Kidney tubule cell (primary cell): ENCODE measurements around the gene EIF4A3.
"Not testable (repeated sequence)": the region's sequence is repeated elsewhere in the genome, so short reads cannot be mapped to it uniquely, and the experiment has no call there.

Source experiments
- DNase-seq: peaks from one replicate; pipeline ENCODE4 v3.0.0-alpha.2; 2018; ENCODE audit warnings: low spot score

The EIF4A3 gene

GRCh38 chr17:80101011-80101945 lies 45.6 kb downstream of the EIF4A3 start, which contains the start of gene GAA:
GAA (plus strand) TSS chr17:80101581; CDS start chr17:80104587, 3,006 bp downstream.
- peak; percentile 86 for DNase-seq

GRCh38 chr17:80100035-80100323 lies 46.9 kb downstream of the EIF4A3 start:
- DNase-seq = no peak

- no peak for DNase-seq
Observed at GRCh38 chr17:80099291-80100034, 47.5 kb downstream of the EIF4A3 start.

- DNase-seq = no peak
Observed at GRCh38 chr17:80097844-80098691, 48.9 kb downstream of the EIF4A3 start.

- no peak for DNase-seq
Observed at GRCh38 chr17:80097127-80097621, 49.8 kb downstream of the EIF4A3 start.

- DNase-seq = no peak
Observed at GRCh38 chr17:80096561-80097021, 50.3 kb downstream of the EIF4A3 start.

GRCh38 chr17:80095844-80096475 lies 51.0 kb downstream of the EIF4A3 start:
- DNase-seq = no peak

- no peak for DNase-seq
Observed at GRCh38 chr17:80095038-80095843, 51.7 kb downstream of the EIF4A3 start.

GRCh38 chr17:80092959-80093358 lies 54.0 kb downstream of the EIF4A3 start:
- DNase-seq = no peak

GRCh38 chr17:80091376-80091775 lies 55.6 kb downstream of the EIF4A3 start:
- no peak for DNase-seq

GRCh38 chr17:80090164-80090563 lies 56.8 kb downstream of the EIF4A3 start:
- DNase-seq = not testable (repeated sequence)

GRCh38 chr17:80089762-80090161 lies 57.2 kb downstream of the EIF4A3 start:
- no peak for DNase-seq

- no peak for DNase-seq
Observed at GRCh38 chr17:80087346-80088265, 59.3 kb downstream of the EIF4A3 start.

- no peak for DNase-seq
Observed at GRCh38 chr17:80086616-80087015, 60.3 kb downstream of the EIF4A3 start.

GRCh38 chr17:80086081-80086480 lies 60.8 kb downstream of the EIF4A3 start:
- DNase-seq = no peak

GRCh38 chr17:80084773-80085172 lies 62.2 kb downstream of the EIF4A3 start:
- DNase-seq = no peak
